H1 (cell line): Measurements from ENCODE around the gene SH2D5. TPM values are rescaled to one million over a fixed set of nuclear protein-coding genes. Genes with fewer than 3 reads are reported as not detected.

Experiments
- CTCF ChIA-PET: fragments of 300-600 bp; sonication (Branson Sonifier 250); formaldehyde crosslinking; loops from one replicate; lab custom pipeline; 2021; ENCODE audit not compliant: partially characterized antibody; lab: Charles Lee
- POLR2A ChIA-PET: fragments of 300-600 bp; sonication (Branson Sonifier 250); formaldehyde crosslinking; loops from one replicate; lab custom pipeline; 2021; ENCODE audit warnings: inconsistent platforms; ENCODE audit not compliant: partially characterized antibody; lab: Charles Lee
- DNase-seq, 2 experiments: peaks; one replicate each; pipeline versions ENCODE4 v3.0.0 to v3.0.0-alpha.2; 2010 to 2022; ENCODE audit warnings: low spot score in 2 of 2, low read depth in 1 of 2, mixed read lengths in 1 of 2
- FAIRE-seq: peaks from 2 replicates; lab custom pipeline; 2011; peaks lifted over from hg19 to GRCh38; lab: Jason Lieb, UNC
- H2AFZ ChIP-seq: 2 replicates; pipeline ENCODE4 v1.8.1; 2012; ENCODE audit warnings: low read length, inconsistent platforms
- H2AK5ac ChIP-seq: 2 replicates; pipeline ENCODE4 v1.6.1; 2013; ENCODE audit warnings: low read depth, low read length
- H2BK120ac ChIP-seq: replicated peaks from 2 replicates; pipeline ENCODE3; 2013; ENCODE audit warnings: low read depth, low read length, inconsistent platforms
- H2BK12ac ChIP-seq: 2 replicates; pipeline ENCODE4 v1.6.1; 2013; ENCODE audit warnings: low read depth, low read length
- H2BK15ac ChIP-seq: 2 replicates; pipeline ENCODE4 v1.6.1; 2013; ENCODE audit warnings: low read length
- H2BK20ac ChIP-seq: 2 replicates; pipeline ENCODE4 v1.6.1; 2013; ENCODE audit warnings: low read length
- H2BK5ac ChIP-seq: 2 replicates; pipeline ENCODE4 v1.6.1; 2013; ENCODE audit warnings: low read depth, low read length
- H3K14ac ChIP-seq: 2 replicates; pipeline ENCODE4 v1.6.1; 2013; ENCODE audit warnings: inconsistent platforms; ENCODE audit not compliant: insufficient read length
- H3K18ac ChIP-seq: 2 replicates; pipeline ENCODE4 v1.6.1; 2013; ENCODE audit warnings: low read length; ENCODE audit errors: extremely low read depth
- H3K23ac ChIP-seq: 2 replicates; pipeline ENCODE4 v1.6.1; 2013; ENCODE audit warnings: inconsistent platforms; ENCODE audit not compliant: insufficient read length
- H3K23me2 ChIP-seq: 2 replicates; pipeline ENCODE4 v1.6.1; 2013; ENCODE audit warnings: low read depth, low read length
- H3K27ac ChIP-seq: 2 replicates; pipeline ENCODE4 v1.6.1; 2011; ENCODE audit warnings: low read depth, low read length, inconsistent platforms
- H3K27me3 ChIP-seq, 4 experiments: replicated peaks in 1 of 4; 1 replicate in 1 of 4; 2 replicates in 3 of 4; pipeline versions ENCODE4 v1.6.1 to v1.8.1; 2011 to 2013; ENCODE audit warnings: low read length in 3 of 4, mild to moderate bottlenecking in 3 of 4, inconsistent platforms in 2 of 4, mixed read lengths in 2 of 4, moderate library complexity in 1 of 4; ENCODE audit not compliant: control insufficient read depth in 3 of 4, insufficient read depth in 3 of 4; ENCODE audit errors: extremely low read depth in 1 of 4
- H3K36me3 ChIP-seq, 4 experiments: 2 replicates each; pipeline versions ENCODE4 v1.6.1 to v1.8.1; 2011 to 2013; ENCODE audit warnings: mild to moderate bottlenecking in 4 of 4, low read length in 3 of 4, moderate library complexity in 2 of 4, control low read depth in 1 of 4, inconsistent platforms in 1 of 4; ENCODE audit not compliant: insufficient read depth in 4 of 4, control insufficient read depth in 2 of 4
- H3K4ac ChIP-seq: replicated peaks from 2 replicates; pipeline ENCODE3; 2013; ENCODE audit warnings: low read length, low read depth, mixed read lengths, inconsistent platforms; ENCODE audit not compliant: insufficient read length
- H3K4me1 ChIP-seq, 4 experiments: replicated peaks in 1 of 4; 1 replicate in 1 of 4; 2 replicates in 3 of 4; pipeline versions ENCODE4 v1.6.1 to v1.8.1; 2011 to 2013; ENCODE audit warnings: low read length in 3 of 4, inconsistent platforms in 2 of 4, mixed read lengths in 1 of 4; ENCODE audit not compliant: insufficient read depth in 4 of 4, control insufficient read depth in 3 of 4
- H3K4me2 ChIP-seq, 2 experiments: 2 replicates each; pipeline versions ENCODE4 v1.6.1 to v1.8.1; 2011 to 2013; ENCODE audit warnings: low read depth in 2 of 2, low read length in 2 of 2, control low read depth in 1 of 2, inconsistent platforms in 1 of 2, mild to moderate bottlenecking in 1 of 2; ENCODE audit not compliant: insufficient read depth in 1 of 2
- H3K4me3 ChIP-seq, 4 experiments: fragments of 200-600, 300-600 bp in 1 of 4; sonication (generic), shearing (Covaris generic), sonication (Bioruptor Twin) in 1 of 4; 2 replicates each; pipeline versions ENCODE4 v1.5.1 to v1.8.1; 2011 to 2016; ENCODE audit warnings: low read length in 4 of 4, low read depth in 3 of 4, control low read depth in 2 of 4, inconsistent platforms in 2 of 4, mild to moderate bottlenecking in 2 of 4, mixed read lengths in 1 of 4, moderate library complexity in 1 of 4; ENCODE audit not compliant: insufficient read depth in 2 of 4; ENCODE audit errors: extremely low read depth in 1 of 4
- H3K56ac ChIP-seq: replicated peaks from 2 replicates; pipeline ENCODE3; 2013; ENCODE audit warnings: low read depth, mild to moderate bottlenecking, mixed read lengths, low read length, inconsistent platforms; ENCODE audit not compliant: insufficient read length
- H3K79me1 ChIP-seq: 2 replicates; pipeline ENCODE4 v1.6.1; 2013; ENCODE audit warnings: low read depth, low read length, control low read depth
- H3K79me2 ChIP-seq, 2 experiments: 2 replicates each; pipeline versions ENCODE4 v1.6.1 to v1.8.1; 2012 to 2013; ENCODE audit warnings: low read length in 2 of 2, mild to moderate bottlenecking in 2 of 2, inconsistent platforms in 1 of 2; ENCODE audit not compliant: insufficient read depth in 2 of 2, control insufficient read depth in 1 of 2
- H3K9ac ChIP-seq, 4 experiments: replicated peaks in 1 of 4; 1 replicate in 1 of 4; 2 replicates in 3 of 4; pipeline versions ENCODE4 v1.6.1 to v1.8.1; 2011 to 2013; ENCODE audit warnings: low read depth in 3 of 4, low read length in 3 of 4, control low read depth in 2 of 4, mild to moderate bottlenecking in 2 of 4, moderate library complexity in 2 of 4, inconsistent platforms in 1 of 4; ENCODE audit errors: extremely low read depth in 1 of 4
- H3K9me3 ChIP-seq, 2 experiments: 2 replicates each; pipeline versions ENCODE4 v1.6.1 to v1.8.1; 2012 to 2013; ENCODE audit warnings: mild to moderate bottlenecking in 2 of 2, moderate library complexity in 2 of 2, control low read depth in 1 of 2, inconsistent platforms in 1 of 2, low read depth in 1 of 2, low read length in 1 of 2, mixed read lengths in 1 of 2; ENCODE audit not compliant: insufficient read depth in 2 of 2
- H4K20me1 ChIP-seq, 2 experiments: replicated peaks in 1 of 2; 2 replicates each; pipeline versions ENCODE3 to v1.8.1; 2011 to 2013; ENCODE audit warnings: inconsistent platforms in 2 of 2, low read length in 2 of 2, mild to moderate bottlenecking in 1 of 2; ENCODE audit not compliant: insufficient read depth in 2 of 2, control insufficient read depth in 1 of 2
- H4K5ac ChIP-seq: 2 replicates; pipeline ENCODE4 v1.6.1; 2013; ENCODE audit warnings: low read length, low read depth, mixed read lengths, inconsistent platforms; ENCODE audit not compliant: insufficient read length
- H4K8ac ChIP-seq: 2 replicates; pipeline ENCODE4 v1.8.0; 2013; ENCODE audit warnings: mild to moderate bottlenecking, moderate library complexity, low read length, inconsistent platforms; ENCODE audit not compliant: insufficient read depth; ENCODE audit errors: extremely low read depth
- H4K91ac ChIP-seq: replicated peaks from 2 replicates; pipeline ENCODE3; 2013; ENCODE audit warnings: low read length, mixed read lengths, inconsistent platforms; ENCODE audit not compliant: insufficient read length
- HDAC6 ChIP-seq: IDR thresholded peaks from one replicate; pipeline ENCODE4 v1.7.1; 2012; ENCODE audit warnings: low read depth, mild to moderate bottlenecking, inconsistent platforms, low read length, moderate library complexity
- MAFK ChIP-seq: IDR thresholded peaks from 2 replicates; pipeline ENCODE4 v1.6.1; 2012; ENCODE audit warnings: low read depth, mild to moderate bottlenecking, improper control_type of control experiment, low read length
- SP2 ChIP-seq: IDR thresholded peaks from 2 replicates; pipeline ENCODE4 v1.6.1; 2012; ENCODE audit warnings: mild to moderate bottlenecking, low read length, inconsistent platforms
- TBP ChIP-seq: IDR thresholded peaks from 2 replicates; pipeline ENCODE4 v1.6.1; 2011; ENCODE audit warnings: low read depth, low read length, improper control_type of control experiment
- USF2 ChIP-seq: IDR thresholded peaks from 2 replicates; pipeline ENCODE4 v1.6.1; 2011; ENCODE audit warnings: low read length, improper control_type of control experiment
- YY1 ChIP-seq: IDR thresholded peaks from 2 replicates; pipeline ENCODE4 v1.6.1; 2011; ENCODE audit warnings: low read depth, mild to moderate bottlenecking, low read length
- WGBS, 2 experiments: shearing (Covaris generic) in 1 of 2; methylation state at CpG; one replicate each; pipeline versions ENCODE4 v1.1.6 to v1.1.7; 2013 to 2015; ENCODE audit warnings: low lambda C conversion rate in 2 of 2, mixed read lengths in 2 of 2, inconsistent platforms in 1 of 2, low coverage in 1 of 2, missing lambda C conversion rate in 1 of 2; ENCODE audit not compliant: insufficient replicate concordance in 2 of 2, insufficient coverage in 1 of 2, insufficient read length in 1 of 2; ENCODE audit errors: extremely low coverage in 1 of 2, missing lambda C conversion rate in 1 of 2; 5-methylcytosine and 5-hydroxymethylcytosine counted together
- polyA plus RNA-seq, 7 experiments: library from polyadenylated mRNA; depleted of rRNA in 3 of 7; stranded (reverse) in 5 of 7; unstranded in 2 of 7; fragments of >200 nt in 5 of 7; fragments of 200-250 nt in 2 of 7; gene quantifications; 1 replicate in 5 of 7; 2 replicates in 1 of 7; 4 replicates in 1 of 7; pipeline versions ENCODE4 v1.2.1 to v1.2.3, GENCODE V29; 2011 to 2013; ENCODE audit warnings: missing spikeins in 2 of 7, mixed read lengths in 2 of 7
- total RNA-seq: library from RNA; stranded (reverse); fragmentation: NEBNext Ultra II Directional; extraction: Animal tissue kit (Norgen Biotek cat#: 25700); gene quantifications from 2 replicates; pipeline ENCODE4 v1.2.1, GENCODE V29; 2021

The SH2D5 gene
- total and polyA plus RNA-seq, 2 of the 8 experiments (the other 6 are each of a cell fraction or from before 2014, with no cell fraction given) = 13.2 to 18.4 TPM

- Histone ChIP-seq H3K4me3 (no peak overlapping the region), H2BK12ac (no peak overlapping the region), H3K14ac (no peak overlapping the region), H4K8ac (no peak overlapping the region), H4K20me1 (peaks cover 0 to 1% of the 10 kb centered on the region in 2 experiments), H3K9me3 (no peaks in the 10 kb centered on the region), H3K27ac (no peak overlapping the region), H3K4me1 (no peaks in the 10 kb centered on the region), H2AK5ac (no peak overlapping the region), H2BK5ac (no peak overlapping the region), H2BK120ac (no peak overlapping the region), H4K91ac (no peak overlapping the region), H3K18ac (no peak overlapping the region), H3K9ac (no peak overlapping the region), H2BK20ac (no peak overlapping the region), H4K5ac (no peak overlapping the region), H3K79me2 (no peaks in the 10 kb centered on the region), H3K79me1 (no peaks in the 10 kb centered on the region), H3K27me3 (no peaks in the 10 kb centered on the region), H3K4me2 (no peak overlapping the region), H3K23me2 (no peaks in the 10 kb centered on the region), H3K4ac (no peak overlapping the region), H3K23ac (no peak overlapping the region), H3K36me3 (peaks cover 15 to 91% (median 73%) of the 10 kb centered on the region in 4 experiments), H2BK15ac (no peak overlapping the region), H2AFZ (no peak overlapping the region), H3K56ac (no peak overlapping the region)
- DNase-seq (no peak), FAIRE-seq (no peak)
- 91% methylated on average over 3 of the region's 3 CpGs; no CpG with 5 or more reads in 1 of the 2 experiments for WGBS, 2 experiments
- CTCF ChIA-PET = interaction anchor here (0.5 kb wide), 1 partner anchor 183 kb away, joined by 3 read pairs; no protein-coding TSS in a partner anchor
- no peak for TF ChIP-seq YY1
- no peak for TF ChIP-seq MAFK
- no peak for TF ChIP-seq USF2
- no peak for TF ChIP-seq SP2
- TF ChIP-seq HDAC6 = no peak
- TF ChIP-seq TBP = no peak
- POLR2A ChIA-PET = interaction anchor here (0.7 kb wide), 1 partner anchor 11 kb away, joined by 4 read pairs; no protein-coding TSS in a partner anchor
Observed at GRCh38 chr1:20771780-20772179, 39.3 kb upstream of the SH2D5 start.
